ENCODE data around the gene CHRD.

DNA sequence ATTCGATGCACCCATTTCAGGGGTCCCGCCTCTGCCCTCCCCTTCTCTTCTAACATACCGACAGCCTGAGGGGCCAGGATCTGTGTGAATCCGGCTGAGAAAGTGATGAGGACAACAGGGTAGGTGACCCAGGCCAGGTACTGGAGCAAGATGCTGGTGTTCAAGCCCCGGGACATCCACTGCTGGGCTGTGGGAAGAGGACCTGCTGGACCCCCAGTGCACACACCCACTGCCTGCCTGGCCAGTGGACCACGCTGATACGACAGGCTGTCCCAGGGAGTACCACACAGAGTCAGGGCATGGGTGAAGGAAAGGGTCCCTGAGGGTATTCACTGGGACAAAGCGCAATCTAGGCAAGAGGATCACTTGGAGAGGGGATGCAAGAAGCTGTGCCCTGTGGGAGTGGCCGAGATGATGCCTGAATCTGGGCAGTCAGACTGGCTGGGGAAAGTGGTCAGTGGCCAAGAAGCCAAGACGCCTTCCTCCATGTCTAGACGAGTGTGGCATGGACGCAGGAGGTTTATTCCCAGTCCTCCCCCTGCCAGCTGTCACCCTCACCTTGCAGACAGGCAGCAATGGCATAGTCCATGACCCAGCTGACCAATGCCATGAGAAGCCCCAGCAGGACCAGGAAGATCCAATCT lies 21.6 kb upstream of the CHRD start:
- TF ChIP-seq, protein P1, sequence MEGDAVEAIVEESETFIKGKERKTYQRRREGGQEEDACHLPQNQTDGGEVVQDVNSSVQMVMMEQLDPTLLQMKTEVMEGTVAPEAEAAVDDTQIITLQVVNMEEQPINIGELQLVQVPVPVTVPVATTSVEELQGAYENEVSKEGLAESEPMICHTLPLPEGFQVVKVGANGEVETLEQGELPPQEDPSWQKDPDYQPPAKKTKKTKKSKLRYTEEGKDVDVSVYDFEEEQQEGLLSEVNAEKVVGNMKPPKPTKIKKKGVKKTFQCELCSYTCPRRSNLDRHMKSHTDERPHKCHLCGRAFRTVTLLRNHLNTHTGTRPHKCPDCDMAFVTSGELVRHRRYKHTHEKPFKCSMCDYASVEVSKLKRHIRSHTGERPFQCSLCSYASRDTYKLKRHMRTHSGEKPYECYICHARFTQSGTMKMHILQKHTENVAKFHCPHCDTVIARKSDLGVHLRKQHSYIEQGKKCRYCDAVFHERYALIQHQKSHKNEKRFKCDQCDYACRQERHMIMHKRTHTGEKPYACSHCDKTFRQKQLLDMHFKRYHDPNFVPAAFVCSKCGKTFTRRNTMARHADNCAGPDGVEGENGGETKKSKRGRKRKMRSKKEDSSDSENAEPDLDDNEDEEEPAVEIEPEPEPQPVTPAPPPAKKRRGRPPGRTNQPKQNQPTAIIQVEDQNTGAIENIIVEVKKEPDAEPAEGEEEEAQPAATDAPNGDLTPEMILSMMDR (IDR thresholded peaks at IDR 0.05) = no peak
- TF ChIP-seq POLR2AphosphoS5 (IDR thresholded peaks at IDR 0.05) (no peak), POLR2A (IDR thresholded peaks at IDR 0.05) (no peak), EP300 (IDR thresholded peaks at IDR 0.05) (no peak)
